AG20443 (cell line): ENCODE data around the gene RASGRF2.
"Not testable (repeated sequence)": the region's sequence is repeated elsewhere in the genome, so short reads cannot be mapped to it uniquely, and the experiment has no call there.

Experiments
- DNase-seq: peaks from one replicate; pipeline ENCODE4 v3.0.0; 2012; ENCODE audit warnings: low spot score, mixed read lengths

Gene RASGRF2

DNA sequence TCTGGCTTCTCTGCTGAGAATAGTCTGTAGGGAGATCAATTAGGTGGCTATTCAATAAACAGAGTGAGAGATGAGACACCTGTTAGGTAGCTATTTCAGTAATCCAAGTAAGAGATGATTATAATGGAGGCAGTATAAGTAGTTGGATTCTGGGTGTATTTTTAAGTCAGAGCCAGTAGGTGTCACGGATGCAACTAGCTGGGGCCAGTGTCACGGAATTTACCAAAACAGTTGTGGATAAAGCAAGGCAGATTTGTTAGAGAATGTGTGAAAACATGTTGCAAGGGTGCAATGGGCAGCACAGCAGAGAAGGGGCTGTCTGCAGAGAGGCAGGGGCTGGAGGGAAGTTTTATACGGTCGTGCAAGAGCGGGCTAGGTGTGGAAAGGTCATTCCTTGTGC, 114.9 kb downstream of the RASGRF2 start:
- no peak for DNase-seq

GRCh38 chr5:81077105-81077504, 116.9 kb downstream of the RASGRF2 start:
- no peak for DNase-seq

DNA sequence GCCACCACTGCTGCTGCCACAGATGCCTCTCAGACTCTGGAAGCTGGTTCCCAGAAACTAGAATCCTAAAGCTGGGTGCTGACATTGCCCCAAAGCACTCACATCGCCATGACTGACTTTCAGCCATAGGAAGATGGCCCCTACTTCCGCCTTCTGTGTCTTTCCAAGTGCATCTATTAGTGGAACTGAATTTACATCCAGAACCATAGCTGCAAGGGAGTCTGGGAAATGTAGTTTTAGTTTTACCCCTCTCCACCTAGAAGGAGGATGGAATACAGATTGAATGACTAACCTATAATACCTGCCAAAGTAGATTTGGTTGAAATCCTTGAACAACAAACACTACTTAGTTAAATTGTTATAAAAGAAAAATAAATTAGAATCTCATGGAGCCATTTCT, 118.8 kb downstream of the RASGRF2 start:
- DNase-seq: no peak

- no peak for DNase-seq
These were observed 120.8 kb downstream of the RASGRF2 start for GRCh38 chr5:81080809-81081460.

GRCh38 chr5:81081461-81081835, 121.3 kb downstream of the RASGRF2 start:
- no peak for DNase-seq

- no peak for DNase-seq
These were observed 126.7 kb downstream of the RASGRF2 start for GRCh38 chr5:81086881-81087281.

GRCh38 chr5:81091199-81091598, 131.0 kb downstream of the RASGRF2 start:
- DNase-seq: no peak

DNA sequence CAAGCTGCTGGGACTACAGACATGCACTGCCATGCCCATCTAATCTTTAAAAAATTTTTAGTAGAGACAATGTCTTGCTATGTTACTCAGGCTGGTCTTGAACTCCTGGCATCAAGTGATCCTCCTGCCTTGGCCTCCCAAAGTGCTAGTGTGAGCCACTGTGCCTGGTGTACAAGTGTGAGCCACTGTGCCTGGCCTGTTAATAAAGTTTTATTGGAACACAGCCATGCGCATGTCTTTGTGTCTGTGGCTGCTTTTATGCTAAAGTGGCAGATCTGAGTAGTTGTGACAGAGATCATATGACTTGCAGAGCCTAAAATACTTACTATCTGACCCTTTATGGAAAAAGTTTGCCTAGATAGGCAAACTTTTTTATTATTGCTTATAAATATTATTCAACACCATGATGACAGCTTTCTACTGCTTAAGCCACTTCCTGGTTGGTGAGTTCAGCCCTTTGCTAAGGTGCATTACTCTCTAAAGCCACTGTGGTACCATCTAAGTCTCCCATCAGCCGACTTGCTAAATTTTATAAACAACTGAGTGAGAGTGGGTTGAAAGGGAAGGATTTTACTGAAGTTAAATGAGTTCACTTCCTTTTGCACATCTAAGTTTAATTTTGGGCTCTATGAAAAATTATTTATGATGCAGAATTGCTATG, 133.5 kb downstream of the RASGRF2 start:
- DNase-seq: no peak

DNA sequence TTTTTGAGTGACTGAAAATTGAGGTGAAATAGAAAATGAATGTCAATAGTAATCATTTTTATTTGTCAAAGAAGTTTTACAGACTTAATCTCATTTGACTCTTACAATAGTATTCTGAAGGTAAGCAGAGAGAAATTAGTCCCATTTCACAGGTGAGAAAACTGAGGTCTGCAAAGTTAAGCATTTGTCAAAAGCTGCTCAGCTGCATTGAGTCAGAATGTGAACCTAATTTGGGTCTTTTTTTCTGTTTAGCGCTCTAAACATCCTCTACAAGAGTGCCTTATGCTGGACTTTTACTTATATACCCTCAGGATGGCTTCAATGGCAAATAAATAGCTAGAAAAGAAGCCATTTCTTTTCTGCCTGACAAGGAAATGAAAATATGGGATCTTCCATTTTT, 135.7 kb downstream of the RASGRF2 start:
- DNase-seq: no peak

DNA sequence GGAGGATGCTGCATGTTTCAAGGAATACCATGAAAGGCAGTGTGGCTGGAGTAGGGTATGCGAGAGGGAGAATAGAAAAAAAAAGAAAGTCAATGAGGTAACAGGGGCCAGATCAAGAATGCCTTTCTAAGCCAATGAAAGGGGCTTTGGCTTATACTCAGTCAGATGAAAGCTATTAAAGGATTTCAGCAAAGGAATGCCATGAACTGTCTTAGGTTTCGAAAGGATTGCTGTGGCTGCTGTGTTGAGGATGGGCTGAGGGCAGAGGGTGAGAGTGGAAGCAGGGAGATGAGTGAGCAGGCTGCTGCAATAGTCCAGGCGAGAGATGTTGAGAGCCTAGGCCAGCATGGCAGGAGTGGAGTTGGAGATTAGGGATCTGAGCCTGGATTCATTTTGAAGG, 137.6 kb downstream of the RASGRF2 start:
- no peak for DNase-seq

DNA sequence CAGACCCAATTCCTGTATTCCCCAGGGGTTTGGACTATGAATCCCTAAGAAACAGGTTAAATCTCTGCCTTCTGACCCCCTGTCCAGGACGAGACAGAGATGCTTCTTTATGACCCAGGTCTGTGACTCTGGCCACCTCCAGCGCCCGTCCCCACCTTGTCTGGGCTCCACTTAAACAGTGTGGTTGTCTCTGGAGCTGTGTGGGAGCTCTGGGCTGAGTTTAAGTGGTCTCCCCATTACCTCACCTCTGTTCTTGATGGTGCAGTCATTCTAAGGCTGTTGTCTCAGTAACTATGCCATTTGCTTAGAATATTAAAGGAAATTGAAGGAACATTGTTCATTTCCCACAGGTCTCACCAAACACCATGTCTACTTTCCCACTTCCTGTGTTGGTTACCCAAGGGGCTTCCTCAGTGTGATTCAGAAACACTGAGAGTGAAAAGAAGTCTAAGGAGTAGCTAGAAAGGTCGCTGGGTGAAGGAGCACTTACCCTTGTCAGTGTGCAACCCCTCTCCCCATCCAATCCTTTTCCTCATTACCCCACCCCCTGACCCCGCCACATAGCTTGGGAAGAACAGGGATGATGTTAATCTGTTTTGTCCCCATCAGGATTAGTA, 145.2 kb downstream of the RASGRF2 start:
- no peak for DNase-seq

DNA sequence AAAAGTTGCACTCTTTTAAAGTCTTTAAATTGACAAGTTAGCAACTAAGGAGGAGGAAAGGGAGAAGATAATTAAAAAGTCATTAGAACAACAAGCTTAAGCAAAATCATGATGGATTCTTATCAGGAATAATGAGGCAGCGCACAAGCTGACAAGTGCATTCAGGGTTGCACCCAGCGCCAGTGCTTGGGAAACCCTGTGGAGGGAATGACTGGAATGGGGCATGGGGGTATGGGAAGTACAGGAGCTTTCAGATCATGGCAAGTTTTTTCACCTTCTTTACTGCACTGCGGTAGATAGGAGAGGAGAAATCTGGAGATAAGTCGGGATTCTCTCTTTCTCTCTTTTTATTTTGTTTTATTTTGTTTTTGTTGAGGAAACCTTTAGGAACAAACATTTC, 155.1 kb downstream of the RASGRF2 start:
- DNase-seq: no peak

DNA sequence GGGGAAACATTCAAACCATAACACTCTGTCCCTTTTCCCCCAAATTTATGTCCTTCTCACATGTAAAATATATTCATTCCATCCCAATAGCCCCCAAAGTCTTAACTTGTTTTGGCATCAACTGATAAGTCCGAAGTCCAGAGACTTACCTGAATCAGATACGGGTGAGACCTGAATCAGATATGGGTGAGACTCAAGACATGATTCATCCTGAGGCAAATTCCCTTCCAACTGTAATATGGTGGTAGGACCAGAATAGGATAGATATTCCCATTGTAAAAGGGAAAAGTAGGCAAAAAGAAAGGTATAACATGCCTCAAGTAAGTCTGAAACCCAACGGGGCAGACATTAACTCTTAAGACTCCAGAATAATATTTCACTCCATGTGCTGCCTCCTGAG, 157.4 kb downstream of the RASGRF2 start:
- DNase-seq: no peak

GRCh38 chr5:81121273-81121672, 161.1 kb downstream of the RASGRF2 start:
- DNase-seq: no peak

DNA sequence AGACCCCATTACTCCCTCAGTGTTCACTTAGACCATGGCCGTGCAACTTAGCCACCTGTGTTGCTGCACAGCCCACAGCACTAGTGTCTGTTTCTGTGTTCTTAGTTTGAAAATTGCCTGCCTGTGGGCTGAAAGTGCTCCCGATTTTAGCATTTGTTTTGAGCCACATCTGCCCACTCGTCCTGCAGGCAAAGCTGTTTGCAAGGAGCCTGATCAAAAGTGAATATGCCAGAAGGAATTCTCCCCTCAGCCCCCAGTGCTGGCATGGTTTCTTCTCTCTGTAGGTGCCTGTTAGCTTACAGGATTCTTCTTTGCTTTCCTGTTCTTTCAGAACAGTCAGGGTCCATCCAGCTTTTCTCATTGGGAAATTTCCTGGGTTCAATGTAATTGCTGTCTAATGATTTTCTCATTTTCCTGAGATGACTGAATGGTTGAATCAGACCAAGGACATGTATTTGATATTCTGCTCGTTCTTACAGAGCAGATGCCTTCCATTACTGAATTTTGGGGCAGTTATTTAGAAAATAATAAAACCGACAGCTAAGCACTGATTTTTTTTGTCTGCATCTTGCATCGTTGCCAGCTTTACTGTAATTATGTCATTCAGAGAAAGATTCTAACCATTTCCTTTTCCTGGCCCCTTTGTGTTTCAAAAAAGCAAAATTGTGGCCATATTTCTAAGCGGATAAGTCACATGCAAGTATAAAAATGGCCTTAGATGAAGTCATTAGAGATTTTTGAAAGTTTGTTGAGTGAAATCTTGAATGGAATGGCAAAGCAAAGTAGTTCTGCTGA, 161.9 kb downstream of the RASGRF2 start:
- no peak for DNase-seq

- not testable (repeated sequence) for DNase-seq
These were observed 164.5 kb downstream of the RASGRF2 start for GRCh38 chr5:81124689-81125088.

DNA sequence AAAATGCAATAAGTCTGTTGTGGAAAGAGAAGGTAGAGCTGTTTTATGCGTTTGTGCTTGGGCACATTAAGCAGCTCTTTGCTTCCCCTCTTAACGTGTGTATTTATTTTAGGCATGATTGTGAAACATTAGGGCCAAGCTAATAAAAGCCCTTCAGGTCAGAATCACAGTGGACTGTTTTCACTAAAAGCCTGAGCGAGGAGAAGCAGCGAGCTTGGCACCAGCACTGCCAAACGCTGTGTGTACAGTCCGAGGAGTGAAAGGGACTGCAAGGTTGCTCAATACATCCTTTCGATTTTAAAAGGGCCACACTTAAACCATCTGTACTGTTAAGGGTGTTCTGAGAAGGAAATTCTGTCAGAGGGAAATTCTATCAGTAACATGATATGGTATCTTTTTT, 165.8 kb downstream of the RASGRF2 start:
- DNase-seq: no peak

DNA sequence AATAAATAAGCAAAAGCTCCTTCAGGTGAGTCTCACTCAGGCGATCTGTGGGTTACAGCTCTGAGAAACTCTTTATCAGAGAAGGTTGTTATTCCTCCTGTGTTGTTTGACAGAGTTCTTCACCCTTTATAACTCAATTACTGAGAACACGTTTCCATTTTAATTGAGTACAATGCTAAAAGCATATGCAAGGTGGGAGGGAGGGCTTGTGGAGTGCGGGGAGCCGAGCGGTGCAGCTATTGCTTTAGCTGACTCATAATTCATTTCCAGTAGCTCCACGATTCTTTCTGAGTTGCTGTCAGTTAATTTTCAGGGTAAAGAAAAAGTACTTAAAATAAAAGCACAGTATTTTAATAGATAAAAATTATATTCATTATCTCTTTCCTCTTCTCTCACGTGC, 168.3 kb downstream of the RASGRF2 start:
- no peak for DNase-seq

DNA sequence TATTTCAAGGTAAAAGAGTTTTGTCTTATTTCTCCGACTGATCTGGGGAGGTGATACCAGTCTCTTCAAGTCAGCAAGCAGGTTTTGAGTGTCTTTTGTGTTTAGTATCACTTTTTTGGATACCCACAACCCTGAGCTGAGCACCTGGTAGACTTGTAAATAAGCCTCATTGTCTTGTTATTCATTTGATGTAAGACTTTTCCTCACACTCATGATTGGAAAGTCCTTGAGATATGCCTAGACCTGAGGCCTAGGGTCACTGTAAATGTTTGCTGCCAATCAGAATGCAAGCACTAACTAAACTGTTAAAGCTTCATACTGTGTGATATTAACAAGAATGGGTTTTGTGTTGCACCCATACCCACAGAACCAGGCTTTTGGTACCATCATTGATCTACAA, 172.2 kb downstream of the RASGRF2 start:
- no peak for DNase-seq

DNA sequence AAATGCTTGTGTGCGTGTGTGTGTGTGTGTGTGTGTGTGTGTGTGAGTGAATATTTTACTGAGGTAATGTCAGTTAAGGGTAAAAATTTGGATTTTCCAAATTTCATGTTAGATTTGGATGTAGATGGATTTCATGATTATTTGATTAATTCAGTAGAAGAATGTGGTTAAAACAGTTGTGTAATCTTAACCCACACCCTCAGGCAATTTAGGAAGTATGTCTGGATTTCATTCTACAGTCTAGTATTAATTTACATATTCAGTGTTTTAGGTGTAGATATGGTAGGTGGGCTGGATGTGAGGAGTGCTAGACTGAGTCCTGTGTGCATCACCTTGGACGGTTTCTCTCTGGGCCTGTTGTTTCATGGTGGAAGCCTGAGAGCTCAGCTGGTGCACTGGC, 173.9 kb downstream of the RASGRF2 start:
- DNase-seq: no peak

DNA sequence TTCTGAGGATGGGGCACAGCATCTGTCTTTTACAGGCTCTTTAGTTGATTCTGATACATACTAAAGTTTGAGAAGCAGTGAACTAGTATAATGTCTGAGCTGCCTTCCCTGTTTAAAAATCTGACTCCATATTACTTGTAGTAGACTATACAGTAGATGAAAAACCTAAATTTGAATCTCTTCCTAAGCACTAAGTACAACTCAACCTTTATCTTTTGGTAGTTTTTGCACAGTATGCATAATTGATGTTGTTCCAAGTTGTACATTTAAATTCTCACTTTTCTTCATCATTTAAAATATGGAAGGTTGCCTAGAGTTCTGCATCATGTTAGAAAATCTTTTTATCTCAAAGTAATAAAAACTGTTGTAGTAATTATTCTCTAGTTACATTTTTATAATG, 174.4 kb downstream of the RASGRF2 start:
- no peak for DNase-seq

- no peak for DNase-seq
These were observed 176.4 kb downstream of the RASGRF2 start for GRCh38 chr5:81136557-81136956.

DNA sequence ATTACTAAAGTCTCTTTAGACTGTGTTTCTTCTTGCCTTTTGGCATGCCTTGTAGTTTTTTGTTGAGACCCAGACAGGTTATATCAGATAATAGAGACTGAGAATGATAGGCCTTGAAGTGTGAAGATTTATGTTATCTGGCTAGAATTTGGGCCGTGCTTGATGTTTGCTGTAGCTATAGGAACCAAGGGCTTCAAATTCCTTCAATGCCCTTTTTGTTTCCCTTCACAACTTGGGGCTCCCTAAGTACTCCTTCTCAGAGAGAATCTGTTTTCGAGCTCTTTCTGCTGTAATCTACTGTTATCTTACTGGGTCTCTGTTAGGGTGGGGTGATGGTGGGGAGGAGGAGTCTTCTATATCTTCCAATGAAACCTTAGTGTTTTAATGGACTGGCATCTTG, 177.7 kb downstream of the RASGRF2 start:
- no peak for DNase-seq
